Ramos (cell line): Measurements from ENCODE around the gene MACROD1.

Experiments
- in situ Hi-C: fragments of 300-500 bp; cut with MboI; formaldehyde crosslinking; loops from one replicate; pipeline ENCODE4 v1.14.3; 2022; ENCODE audit warnings: low sequenced_read_pairs; ENCODE audit not compliant: unreplicated experiment

The MACROD1 gene

GRCh38 chr11:64097468-64098317 lies 68.2 kb downstream of the MACROD1 start:
- in situ Hi-C loops: no loop called here

- in situ Hi-C loops: no loop called here
Measured at GRCh38 chr11:64096835-64097234, 69.1 kb downstream of the MACROD1 start.

- in situ Hi-C loops: no loop called here
Measured at GRCh38 chr11:64095949-64096348, 70.0 kb downstream of the MACROD1 start.

- in situ Hi-C loops: no loop called here
Measured at GRCh38 chr11:64095273-64095817, 70.6 kb downstream of the MACROD1 start.

GRCh38 chr11:64094463-64095260 lies 71.3 kb downstream of the MACROD1 start:
- in situ Hi-C loops: no loop called here

GRCh38 chr11:64093233-64094039 lies 72.5 kb downstream of the MACROD1 start:
- in situ Hi-C loops: no loop called here

- in situ Hi-C loops: no loop called here
Measured at GRCh38 chr11:64092761-64093136, 73.2 kb downstream of the MACROD1 start.

GRCh38 chr11:64092111-64092760 lies 73.7 kb downstream of the MACROD1 start:
- in situ Hi-C loops: no loop called here

- in situ Hi-C loops: no loop called here
Measured at GRCh38 chr11:64090806-64091516, 75.0 kb downstream of the MACROD1 start.

- in situ Hi-C loops: no loop called here
Measured at GRCh38 chr11:64089915-64090805, 75.8 kb downstream of the MACROD1 start.

GRCh38 chr11:64089493-64089892 lies 76.4 kb downstream of the MACROD1 start:
- in situ Hi-C loops: no loop called here

GRCh38 chr11:64089027-64089360 lies 76.9 kb downstream of the MACROD1 start:
- in situ Hi-C loops: no loop called here

GRCh38 chr11:64088162-64089026 lies 77.5 kb downstream of the MACROD1 start:
- in situ Hi-C loops: no loop called here

GRCh38 chr11:64086258-64087123 lies 79.4 kb downstream of the MACROD1 start:
- in situ Hi-C loops: no loop called here

- in situ Hi-C loops: no loop called here
Measured at GRCh38 chr11:64085906-64086257, 80.0 kb downstream of the MACROD1 start.

GRCh38 chr11:64084951-64085710 lies 80.8 kb downstream of the MACROD1 start:
- in situ Hi-C loops: no loop called here
